ENCODE data around the gene LRP6.

The LRP6 gene

GRCh38 chr12:12201274-12201758 is 65.5 kb downstream of the LRP6 start:
- no peak overlapping the region for H3K4me3 ChIP-seq (ENCODE audit: low read depth, low read length)
- peaks cover 4% of the 10 kb centered on the region for H3K79me2 ChIP-seq (ENCODE audit: control insufficient read depth, insufficient read depth, low read length, unreplicated experiment)
- H3K4me1 ChIP-seq (ENCODE audit: control insufficient read depth, insufficient read depth, low read length, unreplicated experiment): no peaks in the 10 kb centered on the region
- H3K36me3 ChIP-seq (ENCODE audit: insufficient read depth, low read length): peaks cover 38% of the 10 kb centered on the region
- H3K27me3 ChIP-seq (ENCODE audit: insufficient read depth, low read length): no peaks in the 10 kb centered on the region
- no peak overlapping the region for H2AFZ ChIP-seq (ENCODE audit: low read length, unreplicated experiment)
- no peak overlapping the region for H3K27ac ChIP-seq (ENCODE audit: low read depth, low read length)

- Histone ChIP-seq H3K27me3 (ENCODE audit: insufficient read depth, low read length) (no peaks in the 10 kb centered on the region), H3K79me2 (ENCODE audit: control insufficient read depth, insufficient read depth, low read length, unreplicated experiment) (peaks cover 4% of the 10 kb centered on the region), H3K4me1 (ENCODE audit: control insufficient read depth, insufficient read depth, low read length, unreplicated experiment) (no peaks in the 10 kb centered on the region), H3K4me3 (ENCODE audit: low read depth, low read length) (no peak overlapping the region), H3K36me3 (ENCODE audit: insufficient read depth, low read length) (peaks cover 38% of the 10 kb centered on the region), H3K27ac (ENCODE audit: low read depth, low read length) (no peak overlapping the region), H2AFZ (ENCODE audit: low read length, unreplicated experiment) (no peak overlapping the region)
Observed at GRCh38 chr12:12200363-12200762, 66.5 kb downstream of the LRP6 start.

DNA sequence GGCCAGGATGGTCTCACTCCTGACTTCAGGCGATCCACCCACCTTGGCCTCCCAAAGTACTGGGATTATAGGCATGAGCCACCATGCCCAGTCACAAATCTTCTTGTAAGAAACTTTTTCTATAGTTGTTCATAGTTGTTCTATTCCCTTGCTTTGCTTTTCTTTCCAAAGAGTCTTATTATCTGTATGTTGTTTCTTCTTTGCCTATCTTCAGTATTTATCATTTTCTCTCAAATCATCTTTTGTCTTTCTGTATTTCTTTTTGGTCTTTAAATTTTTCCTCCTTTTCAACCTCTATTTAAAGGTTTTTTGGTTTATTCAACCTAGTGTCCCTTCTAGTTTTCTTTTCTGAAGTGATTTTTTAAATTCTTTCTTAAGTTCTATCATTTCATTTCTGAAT is 68.7 kb downstream of the LRP6 start:
- no peaks in the 10 kb centered on the region for H3K27me3 ChIP-seq (ENCODE audit: insufficient read depth, low read length)
- H3K4me3 ChIP-seq (ENCODE audit: low read depth, low read length): no peak overlapping the region
- peaks cover 2% of the 10 kb centered on the region for H3K79me2 ChIP-seq (ENCODE audit: control insufficient read depth, insufficient read depth, low read length, unreplicated experiment)
- H2AFZ ChIP-seq (ENCODE audit: low read length, unreplicated experiment): no peak overlapping the region
- H3K27ac ChIP-seq (ENCODE audit: low read depth, low read length): no peak overlapping the region
- no peaks in the 10 kb centered on the region for H3K4me1 ChIP-seq (ENCODE audit: control insufficient read depth, insufficient read depth, low read length, unreplicated experiment)
- peaks cover 38% of the 10 kb centered on the region for H3K36me3 ChIP-seq (ENCODE audit: insufficient read depth, low read length)

GRCh38 chr12:12197128-12197527 is 69.7 kb downstream of the LRP6 start:
- H3K4me3 ChIP-seq (ENCODE audit: low read depth, low read length): no peak overlapping the region
- H3K27ac ChIP-seq (ENCODE audit: low read depth, low read length): no peak overlapping the region
- no peaks in the 10 kb centered on the region for H3K27me3 ChIP-seq (ENCODE audit: insufficient read depth, low read length)
- peaks cover 38% of the 10 kb centered on the region for H3K36me3 ChIP-seq (ENCODE audit: insufficient read depth, low read length)
- H3K4me1 ChIP-seq (ENCODE audit: control insufficient read depth, insufficient read depth, low read length, unreplicated experiment): no peaks in the 10 kb centered on the region
- peaks cover 2% of the 10 kb centered on the region for H3K79me2 ChIP-seq (ENCODE audit: control insufficient read depth, insufficient read depth, low read length, unreplicated experiment)
- no peak overlapping the region for H2AFZ ChIP-seq (ENCODE audit: low read length, unreplicated experiment)

DNA sequence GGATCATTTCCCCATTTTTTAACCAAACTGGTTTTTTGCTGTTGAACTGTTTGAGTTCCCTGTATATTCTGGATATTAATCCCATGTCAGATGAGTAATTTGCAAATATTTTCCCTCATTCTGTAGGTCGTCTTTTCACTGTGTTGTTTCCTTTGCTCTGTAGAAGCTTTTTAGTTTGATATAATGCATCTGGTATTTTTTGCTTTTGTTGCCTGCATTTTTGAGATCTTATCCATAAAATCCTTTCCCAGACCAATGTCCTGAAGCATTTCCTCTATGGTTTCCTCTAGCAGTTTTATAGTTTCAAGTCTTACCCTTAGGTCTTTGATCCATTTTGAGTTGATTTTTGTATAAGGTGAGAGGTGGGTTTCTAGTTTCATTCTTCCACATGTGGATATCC is 71.3 kb downstream of the LRP6 start:
- Histone ChIP-seq H2AFZ (ENCODE audit: low read length, unreplicated experiment) (no peak overlapping the region), H3K27me3 (ENCODE audit: insufficient read depth, low read length) (no peaks in the 10 kb centered on the region), H3K27ac (ENCODE audit: low read depth, low read length) (no peak overlapping the region), H3K4me3 (ENCODE audit: low read depth, low read length) (no peak overlapping the region), H3K4me1 (ENCODE audit: control insufficient read depth, insufficient read depth, low read length, unreplicated experiment) (no peaks in the 10 kb centered on the region), H3K36me3 (ENCODE audit: insufficient read depth, low read length) (peaks cover 28% of the 10 kb centered on the region), H3K79me2 (ENCODE audit: control insufficient read depth, insufficient read depth, low read length, unreplicated experiment) (peaks cover 2% of the 10 kb centered on the region)

DNA sequence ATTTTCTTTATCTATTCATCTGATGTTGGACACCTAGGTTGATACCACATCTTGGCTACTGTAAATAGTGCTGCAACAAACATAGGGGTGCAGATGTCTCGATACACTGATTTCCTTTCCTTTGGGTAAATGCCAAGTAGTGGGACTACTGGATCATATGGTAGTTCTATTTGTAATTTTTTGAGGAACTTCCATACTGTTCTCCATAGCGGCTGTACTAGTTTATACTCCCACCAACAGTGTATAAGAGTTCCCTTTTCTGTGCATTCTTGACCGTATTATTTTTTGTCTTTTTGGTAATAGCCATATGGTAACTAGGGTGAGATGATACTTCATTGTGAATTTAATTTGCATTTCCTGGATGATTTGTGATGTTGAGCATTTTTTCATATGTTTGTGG is 71.8 kb downstream of the LRP6 start:
- Histone ChIP-seq H3K4me1 (ENCODE audit: control insufficient read depth, insufficient read depth, low read length, unreplicated experiment) (no peaks in the 10 kb centered on the region), H3K27me3 (ENCODE audit: insufficient read depth, low read length) (no peaks in the 10 kb centered on the region), H2AFZ (ENCODE audit: low read length, unreplicated experiment) (no peak overlapping the region), H3K36me3 (ENCODE audit: insufficient read depth, low read length) (peaks cover 24% of the 10 kb centered on the region), H3K79me2 (ENCODE audit: control insufficient read depth, insufficient read depth, low read length, unreplicated experiment) (peaks cover 2% of the 10 kb centered on the region), H3K4me3 (ENCODE audit: low read depth, low read length) (no peak overlapping the region), H3K27ac (ENCODE audit: low read depth, low read length) (no peak overlapping the region)

DNA sequence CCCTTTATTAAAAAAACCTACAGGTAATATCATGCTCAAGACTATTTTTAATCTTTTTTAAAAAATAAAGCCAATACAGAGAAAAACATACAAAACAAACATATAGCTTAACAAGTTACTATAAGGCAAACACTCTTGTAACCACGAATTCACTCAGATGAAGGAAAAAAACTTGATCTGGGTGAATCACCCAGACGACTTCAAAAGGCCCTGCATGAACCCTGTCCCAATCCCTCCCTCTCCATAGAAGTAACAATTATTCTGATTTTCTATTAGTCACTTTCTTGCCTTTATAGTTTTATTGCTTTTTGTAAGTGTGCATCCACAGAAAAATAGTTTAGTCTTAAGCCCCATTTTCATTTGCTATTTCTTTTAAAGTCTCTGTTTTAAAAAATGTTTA is 72.6 kb downstream of the LRP6 start:
- peaks cover 2% of the 10 kb centered on the region for H3K79me2 ChIP-seq (ENCODE audit: control insufficient read depth, insufficient read depth, low read length, unreplicated experiment)
- H3K4me3 ChIP-seq (ENCODE audit: low read depth, low read length): no peak overlapping the region
- no peak overlapping the region for H3K27ac ChIP-seq (ENCODE audit: low read depth, low read length)
- H3K27me3 ChIP-seq (ENCODE audit: insufficient read depth, low read length): no peaks in the 10 kb centered on the region
- no peak overlapping the region for H2AFZ ChIP-seq (ENCODE audit: low read length, unreplicated experiment)
- peaks cover 21% of the 10 kb centered on the region for H3K36me3 ChIP-seq (ENCODE audit: insufficient read depth, low read length)
- no peaks in the 10 kb centered on the region for H3K4me1 ChIP-seq (ENCODE audit: control insufficient read depth, insufficient read depth, low read length, unreplicated experiment)

DNA sequence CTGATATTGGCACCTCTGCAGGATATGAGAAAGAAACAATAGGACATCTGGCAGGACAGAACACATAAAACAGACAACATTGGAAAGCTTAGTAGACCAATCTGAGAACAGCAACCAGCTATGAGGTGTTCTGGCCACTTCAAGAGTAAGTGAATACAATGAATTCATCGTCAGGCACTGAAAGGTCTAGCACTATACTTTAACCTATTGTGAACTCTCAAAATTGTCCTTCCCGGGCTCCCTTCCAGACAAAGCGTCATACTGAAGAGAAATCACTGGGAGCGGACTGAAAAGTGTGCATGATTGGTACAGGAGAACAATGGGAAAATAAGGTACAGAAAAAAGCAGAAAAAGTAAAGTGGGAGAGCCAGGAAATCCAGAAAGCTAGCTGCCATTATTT is 75.8 kb downstream of the LRP6 start:
- Histone ChIP-seq H3K27me3 (ENCODE audit: insufficient read depth, low read length) (no peaks in the 10 kb centered on the region), H3K27ac (ENCODE audit: low read depth, low read length) (no peak overlapping the region), H3K36me3 (ENCODE audit: insufficient read depth, low read length) (no peaks in the 10 kb centered on the region), H2AFZ (ENCODE audit: low read length, unreplicated experiment) (no peak overlapping the region), H3K4me1 (ENCODE audit: control insufficient read depth, insufficient read depth, low read length, unreplicated experiment) (no peaks in the 10 kb centered on the region), H3K4me3 (ENCODE audit: low read depth, low read length) (no peak overlapping the region), H3K79me2 (ENCODE audit: control insufficient read depth, insufficient read depth, low read length, unreplicated experiment) (peaks cover 2% of the 10 kb centered on the region)

GRCh38 chr12:12190087-12190809 is 76.6 kb downstream of the LRP6 start:
- Histone ChIP-seq H3K27me3 (ENCODE audit: insufficient read depth, low read length) (no peaks in the 10 kb centered on the region), H3K4me3 (ENCODE audit: low read depth, low read length) (no peak overlapping the region), H3K36me3 (ENCODE audit: insufficient read depth, low read length) (no peaks in the 10 kb centered on the region), H3K79me2 (ENCODE audit: control insufficient read depth, insufficient read depth, low read length, unreplicated experiment) (peaks cover 2% of the 10 kb centered on the region), H3K4me1 (ENCODE audit: control insufficient read depth, insufficient read depth, low read length, unreplicated experiment) (no peaks in the 10 kb centered on the region), H3K27ac (ENCODE audit: low read depth, low read length) (no peak overlapping the region), H2AFZ (ENCODE audit: low read length, unreplicated experiment) (no peak overlapping the region)

GRCh38 chr12:12185414-12185813 is 81.4 kb downstream of the LRP6 start:
- Histone ChIP-seq H3K36me3 (ENCODE audit: insufficient read depth, low read length) (peaks cover 6% of the 10 kb centered on the region), H3K27me3 (ENCODE audit: insufficient read depth, low read length) (no peaks in the 10 kb centered on the region), H3K4me1 (ENCODE audit: control insufficient read depth, insufficient read depth, low read length, unreplicated experiment) (peaks cover 14% of the 10 kb centered on the region), H2AFZ (ENCODE audit: low read length, unreplicated experiment) (no peak overlapping the region), H3K79me2 (ENCODE audit: control insufficient read depth, insufficient read depth, low read length, unreplicated experiment) (no peaks in the 10 kb centered on the region), H3K27ac (ENCODE audit: low read depth, low read length) (no peak overlapping the region), H3K4me3 (ENCODE audit: low read depth, low read length) (no peak overlapping the region)

DNA sequence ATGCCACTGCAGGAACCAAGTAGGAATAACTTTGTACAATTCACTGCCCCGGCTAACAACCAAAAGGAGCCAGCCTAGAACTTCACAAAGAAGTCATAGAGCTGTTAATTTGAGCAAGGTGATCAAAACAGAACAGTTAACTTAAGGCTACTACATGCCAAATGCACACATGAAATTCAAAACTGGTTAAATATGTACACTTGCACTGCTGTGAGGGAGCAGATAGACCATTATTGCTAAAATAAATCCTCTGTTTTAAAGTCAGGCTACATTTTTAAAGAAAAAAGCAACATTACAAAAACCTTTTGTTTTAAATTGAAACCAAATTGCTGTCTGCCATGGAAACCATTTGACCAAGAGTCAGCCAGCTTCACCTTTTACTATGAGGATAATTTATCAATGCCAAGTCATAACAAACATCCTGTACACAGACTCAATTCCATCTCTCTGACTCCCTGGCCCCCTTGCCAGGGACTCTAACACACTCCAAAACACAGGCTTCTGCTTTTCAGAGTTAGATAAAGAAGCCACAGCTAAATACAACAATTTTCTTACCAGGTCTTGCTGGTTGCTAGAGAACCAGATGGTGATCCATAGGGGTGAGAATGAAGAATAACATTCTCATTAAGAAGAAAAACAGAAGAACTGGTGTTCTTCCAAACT is 84.0 kb downstream of the LRP6 start:
- no peak overlapping the region for H3K27ac ChIP-seq (ENCODE audit: low read depth, low read length)

More for the DNA sequence above, 84.0 kb downstream of the LRP6 start:
- Histone ChIP-seq H3K4me3 (ENCODE audit: low read depth, low read length) (peak overlapping the region; percentile 7; the same call in 1 of the 2 replicates), H3K79me2 (ENCODE audit: control insufficient read depth, insufficient read depth, low read length, unreplicated experiment) (no peaks in the 10 kb centered on the region), H3K27me3 (ENCODE audit: insufficient read depth, low read length) (no peaks in the 10 kb centered on the region), H3K4me1 (ENCODE audit: control insufficient read depth, insufficient read depth, low read length, unreplicated experiment) (peaks cover 14% of the 10 kb centered on the region), H2AFZ (ENCODE audit: low read length, unreplicated experiment) (no peak overlapping the region), H3K36me3 (ENCODE audit: insufficient read depth, low read length) (peaks cover 10% of the 10 kb centered on the region)

All from ACC112 (cell line).